ENCODE data around the gene SLC25A21.
"Not testable (repeated sequence)": the region's sequence is repeated elsewhere in the genome, so short reads cannot be mapped to it uniquely, and the experiment has no call there.

SLC25A21 gene

DNA sequence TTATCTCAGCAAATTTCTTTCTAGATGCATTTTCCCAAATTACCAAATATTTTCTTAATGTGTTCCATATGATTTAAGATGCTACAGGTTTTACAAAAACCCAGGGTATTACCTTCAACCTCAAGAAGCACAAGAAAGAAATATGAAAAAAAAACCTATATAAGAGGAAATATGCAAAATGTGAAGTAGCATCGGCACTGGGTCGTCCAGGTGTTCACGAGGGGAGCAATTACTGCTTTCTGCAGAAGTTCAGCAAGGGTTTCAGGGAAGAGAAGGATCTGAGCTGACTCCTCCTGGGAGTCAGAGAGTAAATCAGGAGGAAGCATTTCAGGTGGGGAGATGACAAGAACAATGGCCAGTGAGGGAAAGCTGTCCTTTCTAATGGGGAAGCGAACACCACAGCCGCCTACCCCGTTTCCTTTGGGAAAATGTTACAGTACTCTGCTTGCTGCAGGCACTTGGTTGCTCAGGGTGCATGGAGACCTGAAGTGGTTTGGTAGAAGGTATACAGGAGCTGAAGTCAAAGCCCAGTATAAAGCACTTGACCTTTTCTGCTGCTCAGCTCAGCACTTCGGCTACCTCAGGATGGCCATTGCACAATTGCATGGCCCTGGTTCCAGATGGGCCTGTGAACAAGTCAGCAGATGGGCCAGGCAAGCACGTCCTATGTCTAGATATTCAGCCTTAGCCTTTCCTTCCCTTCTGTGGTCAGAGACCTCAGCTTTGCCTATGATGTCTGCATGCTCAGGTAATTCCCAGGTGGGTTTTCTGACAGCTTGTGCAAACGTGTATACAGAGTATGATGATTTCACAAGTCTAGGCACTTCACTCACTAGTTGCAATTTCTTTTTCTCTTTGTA lies 355.1 kb downstream of the SLC25A21 start:
- DNase-seq = no peak

DNA sequence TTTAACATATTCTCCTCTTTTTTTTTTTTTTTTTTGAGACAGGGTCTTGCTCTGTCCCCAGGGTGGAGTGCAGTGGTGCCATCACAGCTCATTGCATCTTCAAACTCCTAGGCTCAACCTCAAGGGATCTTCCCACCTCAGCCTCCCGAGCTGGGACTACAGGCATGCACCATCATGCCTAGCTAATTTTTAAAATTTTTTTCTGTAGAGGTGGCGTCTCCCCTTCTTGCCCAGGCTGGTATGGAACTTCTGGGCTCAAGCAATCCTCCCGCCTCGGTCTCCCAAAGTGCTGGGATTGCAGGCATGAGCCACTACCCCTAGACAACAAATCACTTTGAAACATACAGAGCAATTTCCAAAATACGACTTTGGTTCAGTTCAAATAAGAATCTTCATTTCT lies 355.9 kb downstream of the SLC25A21 start:
- no peak for DNase-seq

DNA sequence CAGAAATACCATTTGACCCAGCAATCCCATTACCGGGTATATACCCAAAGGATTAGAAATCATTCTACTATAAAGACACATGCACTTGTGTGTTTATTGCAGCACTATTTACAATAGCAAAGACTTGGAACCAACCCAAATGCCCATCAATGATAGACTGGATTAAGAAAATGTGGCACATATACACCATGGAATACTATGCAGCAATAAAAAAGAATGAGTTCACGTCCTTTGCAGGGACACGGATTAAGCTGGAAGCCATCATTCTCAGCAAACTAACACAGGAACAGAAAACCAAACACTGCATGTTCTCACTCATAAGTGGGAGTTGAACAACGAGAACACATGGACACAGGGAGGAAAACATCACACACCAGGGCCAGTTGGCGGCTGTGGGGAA lies 357.6 kb downstream of the SLC25A21 start:
- DNase-seq = not testable (repeated sequence)

DNA sequence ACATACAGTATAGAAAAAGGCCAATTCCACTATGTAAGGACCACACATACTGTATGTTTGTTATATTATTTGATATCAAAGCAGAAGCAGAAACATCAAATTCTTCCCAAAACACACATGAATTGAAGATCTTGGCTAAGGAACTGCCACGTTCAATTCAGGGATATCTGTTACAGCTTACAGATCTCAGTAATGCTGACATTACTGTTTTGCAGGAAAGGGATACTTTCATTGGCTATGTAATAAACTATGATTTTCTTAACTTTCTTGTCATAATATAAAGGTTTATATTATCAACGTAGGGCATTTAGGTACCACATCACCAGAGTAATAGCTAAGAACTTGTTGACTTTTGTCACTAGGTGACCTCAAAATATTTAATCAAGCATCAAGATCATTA lies 362.2 kb downstream of the SLC25A21 start:
- no peak for DNase-seq

DNA sequence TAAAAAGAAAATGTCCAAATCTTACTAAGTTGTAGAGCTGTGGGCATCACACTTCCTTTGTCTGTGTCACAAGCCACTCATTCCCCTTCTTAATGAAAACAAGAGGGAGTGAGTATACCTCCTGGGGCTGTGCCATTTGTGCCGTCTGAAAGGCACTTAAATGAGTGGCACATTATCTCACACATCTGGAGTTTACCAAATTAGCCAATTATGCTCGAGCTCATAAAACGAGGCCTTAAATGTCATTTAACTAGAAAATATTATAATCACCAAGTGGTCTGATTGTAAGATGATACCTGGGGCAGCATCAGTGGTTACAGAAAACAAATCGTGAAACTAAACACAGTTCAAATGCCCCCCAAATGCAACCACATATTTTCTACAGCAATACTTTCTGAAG lies 364.7 kb downstream of the SLC25A21 start:
- DNase-seq = no peak

DNA sequence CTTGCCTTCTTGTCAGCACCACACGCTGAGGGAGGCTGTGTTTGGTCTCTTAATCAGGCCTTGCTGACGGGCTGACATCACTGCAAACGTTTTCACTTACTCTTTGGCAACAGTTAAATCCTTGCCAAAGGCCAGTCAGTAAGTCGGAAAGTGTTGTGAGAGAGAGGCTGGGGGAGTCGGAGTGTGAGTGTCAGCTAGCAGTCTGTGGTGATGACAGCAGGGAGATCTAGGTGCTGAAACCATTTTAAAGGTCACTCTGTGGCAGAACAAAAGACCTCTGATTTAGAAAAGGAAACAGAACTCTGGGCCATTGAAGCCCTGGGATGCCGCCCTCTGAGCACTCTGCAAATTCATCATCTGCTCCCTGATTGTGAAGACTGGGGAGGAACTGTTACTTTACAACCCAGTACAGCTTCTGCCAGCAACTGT lies 367.3 kb downstream of the SLC25A21 start:
- DNase-seq = no peak

DNA sequence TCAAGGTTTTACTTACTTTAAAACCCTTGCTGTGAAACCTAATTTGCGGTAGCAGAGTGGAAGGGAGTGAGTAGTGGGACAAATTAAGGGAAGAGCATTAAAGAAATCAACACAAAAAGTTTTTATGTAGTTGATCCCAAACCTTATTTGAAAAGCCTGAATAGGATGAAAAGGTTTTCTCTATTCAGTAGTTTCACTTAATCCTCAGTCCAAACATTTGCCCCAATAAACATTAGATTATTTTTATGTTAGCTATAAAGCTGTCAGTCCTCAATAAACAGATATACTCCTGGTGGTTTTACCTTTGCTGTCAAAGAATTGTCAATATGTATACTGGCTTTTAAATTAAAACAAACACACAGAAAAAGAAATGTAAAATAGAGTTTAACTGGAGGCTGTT lies 374.8 kb downstream of the SLC25A21 start:
- no peak for DNase-seq

DNA sequence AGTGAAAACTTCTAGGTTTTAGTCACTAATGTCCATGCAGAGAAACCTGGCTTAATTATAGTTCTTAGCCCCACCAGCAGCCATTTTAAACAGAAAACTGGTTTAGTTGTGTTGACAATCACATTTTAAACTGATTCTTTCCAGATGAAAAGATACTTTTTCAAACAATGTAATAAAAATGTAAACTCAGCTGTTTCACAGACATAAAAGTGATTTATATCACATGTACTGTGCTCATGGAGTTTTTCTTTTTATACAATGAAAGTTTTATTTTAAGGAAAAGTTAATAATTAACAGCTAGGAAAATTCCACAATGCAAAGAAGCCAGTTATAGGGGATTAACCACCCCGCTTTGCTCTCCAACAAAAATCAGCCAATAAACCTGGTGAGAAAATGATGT lies 381.0 kb downstream of the SLC25A21 start:
- no peak for DNase-seq

DNA sequence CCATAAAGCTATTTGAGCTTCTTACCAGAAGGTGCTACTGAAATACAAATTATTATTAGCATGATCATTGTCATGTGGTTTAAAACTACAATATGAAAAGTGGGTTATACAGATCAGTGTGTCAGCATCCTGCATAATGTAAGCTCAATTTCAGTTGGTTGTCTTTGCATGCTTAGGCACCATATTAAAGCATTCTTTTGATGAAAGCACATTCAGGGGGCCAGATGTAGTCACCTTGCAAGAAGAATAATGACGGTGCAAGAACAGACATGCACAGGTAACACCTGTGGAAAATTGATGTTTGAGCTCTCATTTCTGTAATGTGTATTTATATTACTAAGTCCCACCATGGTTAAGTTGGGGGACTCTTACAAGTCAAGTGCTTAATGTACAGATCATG lies 386.9 kb downstream of the SLC25A21 start:
- DNase-seq = no peak

DNA sequence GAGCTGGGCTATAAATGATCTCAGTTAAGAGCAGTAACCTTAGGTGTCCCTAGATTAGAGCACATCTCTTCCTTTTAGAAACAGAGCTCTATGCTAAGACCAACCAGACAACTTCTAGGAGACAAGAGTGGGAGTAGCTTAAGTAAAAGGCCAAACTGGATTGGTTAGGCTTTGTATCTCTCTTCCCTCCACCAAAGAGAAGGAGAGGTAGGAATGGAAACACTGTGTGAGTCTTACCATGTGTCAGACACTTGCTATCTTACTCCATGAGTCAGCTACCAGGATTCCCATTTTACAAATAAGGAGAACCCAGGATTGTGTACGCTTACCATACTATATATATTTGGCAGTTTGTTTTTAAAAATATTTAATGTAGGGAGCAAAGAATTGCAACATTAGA lies 387.9 kb downstream of the SLC25A21 start:
- DNase-seq = no peak

DNA sequence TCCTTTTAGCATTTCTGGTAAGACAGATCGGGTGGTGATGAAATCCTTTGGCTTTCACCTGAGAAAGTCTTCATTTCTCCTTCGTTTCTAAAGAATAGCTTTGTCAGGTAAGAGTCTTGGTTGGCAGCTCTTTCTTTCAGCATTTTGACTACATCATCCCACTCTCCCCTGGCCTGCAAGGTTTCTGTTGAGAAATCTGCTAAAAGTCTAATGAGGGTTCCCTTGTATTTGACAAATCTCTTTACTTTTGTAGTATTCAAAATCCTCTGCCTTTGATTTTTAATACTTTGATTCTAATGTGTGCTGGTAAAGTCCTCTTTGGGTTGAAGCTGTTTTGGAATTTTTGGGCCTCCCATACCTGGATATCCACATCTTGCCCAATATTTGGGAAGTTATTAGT lies 390.5 kb downstream of the SLC25A21 start:
- DNase-seq = no peak

DNA sequence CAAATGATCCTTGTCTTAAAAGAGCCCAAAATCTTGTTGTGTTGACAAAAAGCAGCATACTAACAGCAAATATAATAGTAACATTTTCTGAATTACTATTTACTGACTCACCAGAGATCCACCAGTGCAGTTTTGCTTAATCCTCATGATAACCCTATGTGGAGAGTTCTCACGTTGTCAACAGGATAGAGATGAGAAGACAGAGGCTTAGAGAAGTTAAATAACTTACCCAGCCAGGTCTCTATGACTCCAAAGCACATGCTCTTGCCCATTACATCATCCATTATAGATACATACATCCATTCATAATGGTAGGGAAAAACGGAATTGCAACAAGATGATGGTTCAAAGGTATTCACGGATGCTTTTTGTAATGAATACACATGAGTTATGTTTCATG lies 398.8 kb downstream of the SLC25A21 start:
- DNase-seq = no peak

DNA sequence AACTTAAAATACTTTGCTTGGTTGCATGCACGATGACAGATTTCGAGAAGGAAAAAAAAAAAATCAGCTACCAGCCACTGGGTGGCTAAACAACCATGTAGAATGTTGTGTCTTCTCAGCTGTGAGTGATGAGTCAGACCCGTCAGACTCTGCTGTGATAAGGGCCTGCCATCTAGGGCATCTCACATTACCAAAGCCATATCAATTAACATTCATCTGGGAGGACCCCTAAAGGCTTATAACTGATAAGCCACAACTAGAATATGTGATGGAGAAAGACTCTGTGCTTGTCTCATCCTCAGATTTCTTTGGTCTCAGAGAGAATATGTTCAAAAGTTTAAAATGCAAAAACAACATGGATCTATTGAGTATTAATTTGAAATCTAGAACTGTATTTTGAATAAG lies 399.3 kb downstream of the SLC25A21 start:
- DNase-seq = no peak

DNA sequence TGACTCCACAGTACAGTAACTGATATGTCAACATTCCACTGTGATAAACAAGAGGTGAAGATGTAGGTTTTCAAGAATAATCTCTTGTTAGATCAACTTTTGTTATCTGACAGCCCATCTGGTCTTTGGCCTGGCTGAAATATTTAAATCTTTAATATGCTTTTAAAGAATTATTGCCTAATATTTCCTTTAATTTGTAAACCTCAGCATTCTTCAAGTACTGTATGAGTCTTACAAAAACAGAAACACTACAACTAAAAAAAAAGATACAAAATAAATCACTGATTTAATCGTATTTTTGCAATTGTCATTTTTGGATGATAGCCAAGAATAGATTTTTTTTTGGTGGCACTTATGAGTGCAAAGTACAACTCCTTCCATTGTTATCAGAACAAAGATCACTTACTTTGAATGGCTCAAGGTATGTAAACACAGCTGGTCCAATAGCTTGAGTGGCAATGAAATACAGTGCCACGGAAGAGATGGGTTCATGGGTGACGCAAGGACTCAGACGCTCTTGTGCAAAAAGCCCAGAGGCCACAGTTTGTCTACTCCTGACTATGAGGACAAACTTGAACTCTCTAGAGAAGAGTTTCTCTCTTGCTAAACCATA lies 401.3 kb downstream of the SLC25A21 start:
- no peak for DNase-seq

DNA sequence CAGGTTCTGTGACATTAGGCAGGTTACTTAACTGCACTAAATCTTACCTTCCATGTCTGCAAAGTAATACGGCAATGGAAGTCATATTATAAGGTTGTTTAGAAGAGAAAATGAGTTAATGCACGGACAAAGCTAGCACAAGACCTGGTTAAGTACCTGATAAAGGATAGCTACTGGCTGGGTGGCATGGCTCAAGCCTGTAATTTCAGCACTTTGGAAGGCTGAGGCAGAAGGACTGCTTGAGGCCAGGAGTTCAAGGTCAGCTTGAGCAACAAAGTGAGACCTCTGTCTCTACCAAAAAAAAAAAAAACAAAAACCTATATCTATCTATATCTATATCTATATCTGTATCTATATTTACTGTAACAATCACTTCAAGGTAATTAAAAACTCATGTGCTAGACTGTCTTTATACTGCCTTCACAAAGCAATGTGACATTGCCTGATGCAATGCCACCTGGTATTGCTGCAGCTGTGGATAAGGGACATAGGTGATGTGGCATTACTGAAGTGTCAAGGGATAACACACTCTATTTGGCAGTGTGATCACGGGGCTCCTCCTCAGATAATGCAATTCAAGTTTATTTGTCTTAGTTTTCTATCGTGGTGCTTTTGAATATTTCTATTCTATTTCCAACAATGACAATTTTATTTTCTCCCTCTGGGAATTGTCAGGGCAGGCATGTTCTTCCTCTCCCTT lies 403.6 kb downstream of the SLC25A21 start:
- DNase-seq = no peak

DNA sequence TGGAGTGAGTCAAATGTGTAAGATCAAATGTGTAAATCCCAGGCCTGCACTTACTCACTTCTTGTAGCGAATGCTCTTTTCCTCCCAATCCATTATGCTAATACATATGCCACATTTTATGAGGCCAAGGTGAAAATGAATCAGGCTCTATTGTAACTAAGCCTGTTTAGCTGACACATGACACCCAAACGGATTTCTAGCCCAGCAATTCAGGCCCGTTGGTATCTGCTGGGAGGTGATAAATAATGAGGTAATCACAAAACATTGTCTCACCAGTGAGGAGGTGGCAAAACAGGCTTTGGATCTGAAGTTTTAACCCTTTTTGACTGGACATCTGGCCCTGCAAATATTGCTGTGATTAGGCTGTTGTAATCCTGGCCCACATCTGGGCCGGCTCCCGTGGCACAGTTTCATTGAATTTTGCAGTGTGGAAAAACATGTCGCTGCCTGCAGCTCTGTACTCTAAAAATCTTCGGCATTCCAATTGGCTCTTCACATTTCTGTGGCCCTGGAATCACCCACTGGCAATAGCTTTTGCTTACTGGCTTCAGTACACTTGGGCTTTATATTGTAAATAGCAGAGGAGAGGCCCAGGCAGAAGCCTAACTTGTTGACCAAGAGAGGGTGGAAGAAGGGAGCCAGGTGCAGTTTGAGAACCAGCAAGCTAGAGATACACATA lies 404.7 kb downstream of the SLC25A21 start:
- no peak for DNase-seq

DNA sequence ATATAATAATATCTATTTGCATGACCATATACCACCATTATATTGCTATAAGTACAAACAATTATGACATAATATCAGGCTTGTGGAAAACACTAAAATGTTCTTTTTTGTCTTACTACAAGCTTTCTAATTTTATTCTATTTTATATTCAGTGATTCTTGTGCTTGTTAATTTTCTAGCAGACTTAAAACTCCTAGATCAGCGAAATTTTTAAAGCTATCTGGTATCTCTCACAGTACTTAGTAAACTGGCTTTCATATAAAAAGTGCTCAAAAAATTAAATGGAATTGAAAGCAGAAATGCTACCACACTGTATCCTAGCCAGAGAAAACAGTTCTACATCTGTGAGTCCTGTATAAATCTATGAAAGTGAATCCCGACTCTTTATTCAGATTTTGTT lies 405.4 kb downstream of the SLC25A21 start:
- DNase-seq = no peak

DNA sequence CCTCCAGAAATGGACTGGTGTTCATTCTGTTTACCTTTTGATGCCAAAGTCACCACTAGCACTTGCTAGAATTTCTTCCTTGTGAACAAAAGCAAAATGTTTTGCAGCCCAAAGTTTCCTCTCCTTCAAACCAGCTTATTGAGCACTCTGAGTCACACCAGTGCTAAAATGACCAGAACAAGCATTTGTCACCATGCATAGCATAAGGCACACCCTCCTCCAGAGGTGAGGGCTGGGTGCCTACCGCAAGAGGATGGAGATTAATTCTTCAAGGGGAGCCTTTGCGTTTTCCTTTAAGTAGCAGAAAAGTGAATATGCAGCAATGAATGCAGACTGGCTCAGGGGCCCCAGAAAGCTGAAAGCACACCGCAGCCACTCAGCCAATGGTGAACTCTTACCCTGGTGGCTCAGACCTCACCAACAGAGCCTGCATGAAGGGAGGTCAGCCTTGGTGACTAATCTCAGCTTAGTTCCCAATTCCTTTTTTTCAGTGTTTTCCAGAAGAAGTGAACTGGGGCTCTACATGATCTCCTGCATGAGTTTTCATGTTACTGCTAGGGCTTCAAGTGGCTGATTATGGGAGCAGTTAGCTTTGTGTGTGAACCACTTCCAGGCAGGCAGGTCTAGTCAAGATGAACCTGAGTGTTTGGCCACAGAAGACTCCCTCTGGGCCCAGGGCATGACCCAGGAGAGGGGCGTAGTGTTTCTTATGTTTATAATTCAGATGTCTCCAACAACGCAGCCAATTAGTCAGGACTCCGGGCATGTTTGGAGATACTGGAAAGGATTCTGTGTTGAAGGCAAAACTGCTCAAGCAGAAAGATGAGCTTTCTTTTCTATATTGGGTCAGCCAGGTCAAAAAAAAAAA lies 414.4 kb downstream of the SLC25A21 start:
- no peak for DNase-seq

DNA sequence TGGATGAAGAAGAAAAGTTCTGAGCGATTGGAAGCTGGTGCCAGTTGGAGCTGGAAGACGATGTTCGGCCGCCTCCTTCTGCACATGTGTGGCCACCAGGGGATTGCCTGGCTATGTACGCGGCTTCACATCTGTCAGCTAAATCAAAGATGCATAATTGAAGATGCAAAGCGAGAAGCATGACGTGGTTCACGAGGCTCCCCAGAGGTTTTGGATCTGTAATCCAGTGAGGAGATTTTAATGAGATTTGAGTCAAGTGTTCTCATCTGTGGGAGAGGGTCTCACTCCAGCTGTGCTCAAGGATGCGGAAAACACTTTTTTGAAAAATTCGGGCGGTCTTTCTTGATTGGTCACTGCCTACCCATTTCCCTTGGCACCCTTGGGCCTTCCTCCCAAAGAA lies 416.2 kb downstream of the SLC25A21 start:
- no peak for DNase-seq

DNA sequence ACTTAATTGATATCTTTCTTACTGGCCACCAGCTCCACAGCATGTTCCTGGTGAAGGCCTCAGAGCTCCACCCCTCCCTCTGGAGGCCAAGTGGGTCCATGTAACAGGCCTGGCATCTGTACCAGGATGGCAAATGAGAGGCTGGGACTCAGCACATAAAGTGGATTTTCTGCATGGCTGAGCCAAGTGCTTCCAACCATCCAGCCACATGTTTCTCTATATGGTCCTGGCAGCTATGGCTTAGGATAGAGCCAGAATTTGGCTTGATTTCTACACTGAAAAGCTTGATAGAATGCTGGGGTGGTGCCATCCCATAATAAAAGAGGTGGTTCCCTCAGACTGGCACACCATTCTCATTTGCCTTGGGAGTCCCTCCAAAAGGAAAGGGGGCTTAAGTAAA lies 416.6 kb downstream of the SLC25A21 start:
- no peak for DNase-seq

DNA sequence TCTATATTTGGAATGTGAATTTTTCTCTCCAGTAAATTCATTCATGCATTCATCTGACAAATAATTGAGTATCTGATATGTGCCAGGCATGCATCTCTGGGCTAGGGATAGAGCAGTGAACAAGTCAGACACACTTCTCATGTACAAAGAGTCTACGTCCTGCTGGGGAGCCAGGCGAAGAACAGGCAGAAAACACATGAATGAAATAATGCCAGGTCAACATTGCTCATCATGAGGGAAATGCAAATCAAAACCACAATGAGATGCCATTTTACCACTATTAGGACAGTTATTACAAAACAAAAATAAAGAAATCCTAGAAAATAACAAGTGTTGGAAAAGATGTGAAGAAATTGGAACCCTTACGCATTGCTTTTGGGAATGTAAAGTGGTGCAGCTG lies 420.5 kb downstream of the SLC25A21 start:
- DNase-seq = no peak

DNA sequence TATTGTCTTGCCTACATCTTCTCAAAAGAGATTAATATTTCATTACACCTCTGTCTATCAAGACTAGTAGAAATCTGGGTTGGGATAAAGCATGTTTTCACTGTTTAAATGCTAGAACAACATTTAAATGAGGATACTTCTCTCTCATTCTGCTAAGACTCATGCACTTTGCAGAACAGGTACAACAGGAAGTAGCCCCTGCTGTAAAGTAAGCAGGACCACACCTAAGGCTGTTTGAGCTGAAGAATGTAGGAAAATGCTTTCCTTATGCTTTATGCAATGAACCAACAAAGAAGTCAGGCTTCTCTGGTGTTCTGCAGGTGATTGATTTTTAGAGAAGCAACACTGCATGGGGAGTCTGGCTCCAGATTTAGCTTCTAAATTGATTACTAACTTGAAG lies 421.3 kb downstream of the SLC25A21 start:
- DNase-seq = no peak
